Measurements from ENCODE around the gene EFNA3.

The EFNA3 gene

GRCh38 chr1:155070158-155070621 lies 8.4 kb upstream of the EFNA3 start:
- no peak overlapping the region for H2BK5ac ChIP-seq (ENCODE audit: low read depth, low read length, poor library complexity, severe bottlenecking)
- H3K4ac ChIP-seq (ENCODE audit: low read depth in 1 of 2, low read length in 2 of 2), result no peak overlapping the region
- H3K9ac ChIP-seq (ENCODE audit: low read length), result peak overlapping the region; percentile 90
- H3K79me1 ChIP-seq (replicated peaks; ENCODE audit: low read length, poor library complexity, severe bottlenecking), result peaks cover 6% of the 10 kb centered on the region
- peak overlapping the region in 1 of 2 experiments; percentile 85 for H3K23ac ChIP-seq (ENCODE audit: low read length in 2 of 2)
- peaks cover 17% of the 10 kb centered on the region for H3K4me1 ChIP-seq (ENCODE audit: control insufficient read depth, insufficient read depth, low read depth, low read length)
- no peak overlapping the region for H4K91ac ChIP-seq (ENCODE audit: low read length)
- H3K27ac ChIP-seq (ENCODE audit: low read length, poor library complexity, severe bottlenecking), result no peak overlapping the region
- no peak overlapping the region for H2BK120ac ChIP-seq (ENCODE audit: low read depth, low read length)
- no peak for DNase-seq
- no peak overlapping the region for H3K4me2 ChIP-seq (ENCODE audit: low read length, poor library complexity, severe bottlenecking)
- no peak overlapping the region for H4K8ac ChIP-seq (ENCODE audit: low read length)
- H3K14ac ChIP-seq (ENCODE audit: low read length in 2 of 2), result no peak overlapping the region
- H2BK12ac ChIP-seq (ENCODE audit: low read length in 2 of 2), result peak overlapping the region in 1 of 2 experiments; percentile 26
- H2AFZ ChIP-seq (ENCODE audit: low read depth, low read length), result no peak overlapping the region
- peak overlapping the region in 1 of 2 experiments; percentile 76 for H3K4me3 ChIP-seq (ENCODE audit: insufficient read depth in 1 of 2, low read depth in 1 of 2, low read length in 2 of 2)
- WGBS, result 47% methylated on average over 24 of the region's 28 CpGs
- no peak overlapping the region for H2AK5ac ChIP-seq (ENCODE audit: low read length, severe bottlenecking)
- peaks cover 13 to 43% of the 10 kb centered on the region in 2 experiments for H3K27me3 ChIP-seq (ENCODE audit: control insufficient read depth in 1 of 2, insufficient read depth in 1 of 2, low read length in 2 of 2)
- H3K9me3 ChIP-seq (ENCODE audit: control insufficient read depth, low read length), result no peaks in the 10 kb centered on the region
- peak overlapping the region in 1 of 2 experiments; percentile 23 for H3K18ac ChIP-seq (ENCODE audit: low read depth in 1 of 2, low read length in 2 of 2)
- H2BK15ac ChIP-seq (ENCODE audit: low read depth, poor library complexity, severe bottlenecking), result no peak overlapping the region
- peaks cover 3 to 34% of the 10 kb centered on the region in 2 experiments for H3K36me3 ChIP-seq (ENCODE audit: control insufficient read depth in 1 of 2, insufficient read depth in 2 of 2, low read depth in 1 of 2, low read length in 2 of 2)

GRCh38 chr1:155070721-155071569 lies 7.7 kb upstream of the EFNA3 start:
- Histone ChIP-seq H2BK120ac (ENCODE audit: low read depth, low read length) (no peak overlapping the region), H2AFZ (ENCODE audit: low read depth, low read length) (peak overlapping the region; percentile 39), H2AK5ac (ENCODE audit: low read length, severe bottlenecking) (no peak overlapping the region), H3K23ac (ENCODE audit: low read length in 2 of 2) (no peak overlapping the region), H3K36me3 (ENCODE audit: control insufficient read depth in 1 of 2, insufficient read depth in 2 of 2, low read depth in 1 of 2, low read length in 2 of 2) (peaks cover 3 to 34% of the 10 kb centered on the region in 2 experiments), H3K27me3 (ENCODE audit: control insufficient read depth in 1 of 2, insufficient read depth in 1 of 2, low read length in 2 of 2) (peaks cover 17 to 46% of the 10 kb centered on the region in 2 experiments), H2BK12ac (ENCODE audit: low read length in 2 of 2) (peak overlapping the region in 1 of 2 experiments; percentile 26), H3K9me3 (ENCODE audit: control insufficient read depth, low read length) (no peaks in the 10 kb centered on the region), H3K4me2 (ENCODE audit: low read length, poor library complexity, severe bottlenecking) (peak overlapping the region; percentile 85), H3K9ac (ENCODE audit: low read length) (peak overlapping the region; percentile 90), H3K4me1 (ENCODE audit: control insufficient read depth, insufficient read depth, low read depth, low read length) (peaks cover 16% of the 10 kb centered on the region), H2BK15ac (ENCODE audit: low read depth, poor library complexity, severe bottlenecking) (peak overlapping the region; percentile 82), H2BK5ac (ENCODE audit: low read depth, low read length, poor library complexity, severe bottlenecking) (no peak overlapping the region), H3K4ac (ENCODE audit: low read depth in 1 of 2, low read length in 2 of 2) (no peak overlapping the region), H4K8ac (ENCODE audit: low read length) (no peak overlapping the region), H4K91ac (ENCODE audit: low read length) (peak overlapping the region; percentile 77), H3K27ac (ENCODE audit: low read length, poor library complexity, severe bottlenecking) (no peak overlapping the region), H3K79me1 (replicated peaks; ENCODE audit: low read length, poor library complexity, severe bottlenecking) (peaks cover 5% of the 10 kb centered on the region), H3K18ac (ENCODE audit: low read depth in 1 of 2, low read length in 2 of 2) (peak overlapping the region in 1 of 2 experiments; percentile 23), H3K4me3 (ENCODE audit: insufficient read depth in 1 of 2, low read depth in 1 of 2, low read length in 2 of 2) (peak overlapping the region; percentile 34 to 76), H3K14ac (ENCODE audit: low read length in 2 of 2) (no peak overlapping the region)
- 8% methylated on average over 43 of the region's 61 CpGs for WGBS
- DNase-seq, result peak; percentile 73

- H3K18ac ChIP-seq (ENCODE audit: low read depth in 1 of 2, low read length in 2 of 2), result no peak overlapping the region
- no peak overlapping the region for H4K8ac ChIP-seq (ENCODE audit: low read length)
- H3K4me3 ChIP-seq (ENCODE audit: insufficient read depth in 1 of 2, low read depth in 1 of 2, low read length in 2 of 2), result peak overlapping the region in 1 of 2 experiments; percentile 76
- no peak overlapping the region for H2BK5ac ChIP-seq (ENCODE audit: low read depth, low read length, poor library complexity, severe bottlenecking)
- H3K4me2 ChIP-seq (ENCODE audit: low read length, poor library complexity, severe bottlenecking), result no peak overlapping the region
- peaks cover 17 to 46% of the 10 kb centered on the region in 2 experiments for H3K27me3 ChIP-seq (ENCODE audit: control insufficient read depth in 1 of 2, insufficient read depth in 1 of 2, low read length in 2 of 2)
- no peak overlapping the region for H2BK12ac ChIP-seq (ENCODE audit: low read length in 2 of 2)
- H3K9ac ChIP-seq (ENCODE audit: low read length), result peak overlapping the region; percentile 90
- no peak overlapping the region for H2AK5ac ChIP-seq (ENCODE audit: low read length, severe bottlenecking)
- H2BK15ac ChIP-seq (ENCODE audit: low read depth, poor library complexity, severe bottlenecking), result no peak overlapping the region
- no peak overlapping the region for H4K91ac ChIP-seq (ENCODE audit: low read length)
- no peak overlapping the region for H3K4ac ChIP-seq (ENCODE audit: low read depth in 1 of 2, low read length in 2 of 2)
- no peak overlapping the region for H2AFZ ChIP-seq (ENCODE audit: low read depth, low read length)
- no peak overlapping the region for H3K14ac ChIP-seq (ENCODE audit: low read length in 2 of 2)
- peaks cover 16% of the 10 kb centered on the region for H3K4me1 ChIP-seq (ENCODE audit: control insufficient read depth, insufficient read depth, low read depth, low read length)
- H3K9me3 ChIP-seq (ENCODE audit: control insufficient read depth, low read length), result no peaks in the 10 kb centered on the region
- 13% methylated on average over 14 of the region's 14 CpGs for WGBS
- peaks cover 3 to 28% of the 10 kb centered on the region in 2 experiments for H3K36me3 ChIP-seq (ENCODE audit: control insufficient read depth in 1 of 2, insufficient read depth in 2 of 2, low read depth in 1 of 2, low read length in 2 of 2)
- H2BK120ac ChIP-seq (ENCODE audit: low read depth, low read length), result no peak overlapping the region
- peaks cover 3% of the 10 kb centered on the region for H3K79me1 ChIP-seq (replicated peaks; ENCODE audit: low read length, poor library complexity, severe bottlenecking)
- no peak overlapping the region for H3K27ac ChIP-seq (ENCODE audit: low read length, poor library complexity, severe bottlenecking)
- H3K23ac ChIP-seq (ENCODE audit: low read length in 2 of 2), result no peak overlapping the region
- peak; percentile 18 for DNase-seq
Measured at GRCh38 chr1:155071701-155072100, 6.9 kb upstream of the EFNA3 start.

GRCh38 chr1:155072531-155073289 lies 5.9 kb upstream of the EFNA3 start:
- no peaks in the 10 kb centered on the region for H3K9me3 ChIP-seq (ENCODE audit: control insufficient read depth, low read length)
- H3K36me3 ChIP-seq (ENCODE audit: control insufficient read depth in 1 of 2, insufficient read depth in 2 of 2, low read depth in 1 of 2, low read length in 2 of 2), result peaks cover 3 to 23% of the 10 kb centered on the region in 2 experiments
- H3K4me3 ChIP-seq (ENCODE audit: insufficient read depth in 1 of 2, low read depth in 1 of 2, low read length in 2 of 2), result no peak overlapping the region
- H2BK12ac ChIP-seq (ENCODE audit: low read length in 2 of 2), result no peak overlapping the region
- H3K4me1 ChIP-seq (ENCODE audit: control insufficient read depth, insufficient read depth, low read depth, low read length), result peaks cover 16% of the 10 kb centered on the region
- H2BK5ac ChIP-seq (ENCODE audit: low read depth, low read length, poor library complexity, severe bottlenecking), result no peak overlapping the region
- no peak overlapping the region for H2BK120ac ChIP-seq (ENCODE audit: low read depth, low read length)
- H4K91ac ChIP-seq (ENCODE audit: low read length), result no peak overlapping the region
- no peak overlapping the region for H3K4me2 ChIP-seq (ENCODE audit: low read length, poor library complexity, severe bottlenecking)
- no peak overlapping the region for H3K27ac ChIP-seq (ENCODE audit: low read length, poor library complexity, severe bottlenecking)
- no peak overlapping the region for H2AFZ ChIP-seq (ENCODE audit: low read depth, low read length)
- 47% methylated on average over 6 of the region's 7 CpGs for WGBS
- no peak overlapping the region for H3K23ac ChIP-seq (ENCODE audit: low read length in 2 of 2)
- no peak overlapping the region for H3K18ac ChIP-seq (ENCODE audit: low read depth in 1 of 2, low read length in 2 of 2)
- peaks cover 2% of the 10 kb centered on the region for H3K79me1 ChIP-seq (replicated peaks; ENCODE audit: low read length, poor library complexity, severe bottlenecking)
- no peak for DNase-seq
- no peak overlapping the region for H3K14ac ChIP-seq (ENCODE audit: low read length in 2 of 2)
- no peak overlapping the region for H3K9ac ChIP-seq (ENCODE audit: low read length)
- H2BK15ac ChIP-seq (ENCODE audit: low read depth, poor library complexity, severe bottlenecking), result no peak overlapping the region
- peaks cover 17 to 54% of the 10 kb centered on the region in 2 experiments for H3K27me3 ChIP-seq (ENCODE audit: control insufficient read depth in 1 of 2, insufficient read depth in 1 of 2, low read length in 2 of 2)
- no peak overlapping the region for H4K8ac ChIP-seq (ENCODE audit: low read length)
- H3K4ac ChIP-seq (ENCODE audit: low read depth in 1 of 2, low read length in 2 of 2), result no peak overlapping the region
- H2AK5ac ChIP-seq (ENCODE audit: low read length, severe bottlenecking), result no peak overlapping the region
